HepG2 (cell line): ENCODE data around the gene BAZ2A. TPM values are rescaled to one million over a fixed set of nuclear protein-coding genes. Genes with fewer than 3 reads are reported as not detected.
A peak's percentile ranks its signal among the peaks of the same experiment; 100 is the strongest.

Experiments
- ATAC-seq: fragments of 200-7000 bp; cut with Tn5 transposase; 3 replicates; pipeline ENCODE4 v1.9.1; 2020; ENCODE audit warnings: mild to moderate bottlenecking, moderate library complexity
- BruUV-seq: library from RNA; stranded (reverse); fragments of 400-500 nt; replicated peaks from 2 replicates; lab custom pipeline; 2021; lab: Mats Ljungman, UMichigan
- CTCF ChIA-PET: fragments of 300-600 bp; formaldehyde crosslinking; extraction: SDS; loops from one replicate; lab custom pipeline; 2021; ENCODE audit warnings: low total read pairs, inconsistent platforms, low intra/inter-chr PET ratio; lab: Yijun Ruan, JAX
- POLR2A ChIA-PET: fragments of 350-600 bp; sonication (Branson Sonifier 250); formaldehyde crosslinking; loops from one replicate; lab custom pipeline; 2020; ENCODE audit warnings: antibody characterized with exemption, inconsistent platforms; lab: Yijun Ruan, JAX
- DNase-seq: peaks from one replicate; pipeline ENCODE4 v3.0.0-alpha.2; 2015; ENCODE audit warnings: low spot score
- FAIRE-seq: peaks from 3 replicates; lab custom pipeline; 2011; peaks lifted over from hg19 to GRCh38; lab: Jason Lieb, UNC
- H2AFZ ChIP-seq: one replicate; pipeline ENCODE4 v1.6.1; 2011; ENCODE audit warnings: low read length, inconsistent platforms
- H3K27ac ChIP-seq: fragments of 300-600 bp; 3 replicates; pipeline ENCODE4 v1.8.0; 2011; ENCODE audit warnings: mixed run types, mild to moderate bottlenecking, mixed read lengths, low read length, inconsistent platforms; ENCODE audit not compliant: insufficient read depth; ENCODE audit errors: extremely low read length
- H3K27me3 ChIP-seq, 2 experiments: fragments of 200-600 bp in 1 of 2; 2 replicates in 1 of 2; 3 replicates in 1 of 2; pipeline versions ENCODE4 v1.6.0 to v1.8.0; 2011; ENCODE audit warnings: low read length in 2 of 2, mild to moderate bottlenecking in 2 of 2, moderate library complexity in 2 of 2, inconsistent platforms in 1 of 2; ENCODE audit not compliant: insufficient read depth in 2 of 2, control insufficient read depth in 1 of 2
- H3K36me3 ChIP-seq, 2 experiments: fragments of 200-600 bp in 1 of 2; replicated peaks in 1 of 2; 2 replicates in 1 of 2; 3 replicates in 1 of 2; pipeline versions ENCODE4 v1.5.1 to v1.8.0; 2011; ENCODE audit warnings: low read length in 2 of 2, inconsistent platforms in 1 of 2; ENCODE audit not compliant: insufficient read depth in 2 of 2, control insufficient read depth in 1 of 2
- H3K4me1 ChIP-seq: 2 replicates; pipeline ENCODE4 v1.5.1; 2012; ENCODE audit warnings: low read length, inconsistent platforms; ENCODE audit not compliant: insufficient read depth
- H3K4me2 ChIP-seq: 2 replicates; pipeline ENCODE4 v1.6.0; 2011; ENCODE audit warnings: low read depth, low read length, inconsistent platforms
- H3K4me3 ChIP-seq, 3 experiments: fragments of 200-600 bp in 1 of 3; sonication (generic), shearing (Covaris generic) in 1 of 3; replicated peaks in 1 of 3; 2 replicates each; pipeline ENCODE4 v1.5.1; 2011 to 2016; ENCODE audit warnings: low read length in 3 of 3, inconsistent platforms in 2 of 3, low read depth in 2 of 3, mild to moderate bottlenecking in 2 of 3, control low read depth in 1 of 3, mixed read lengths in 1 of 3; ENCODE audit not compliant: insufficient read depth in 1 of 3
- H3K79me2 ChIP-seq: one replicate; pipeline ENCODE4 v1.6.1; 2011; ENCODE audit warnings: low read length, inconsistent platforms; ENCODE audit not compliant: insufficient read depth
- H3K9ac ChIP-seq: 2 replicates; pipeline ENCODE4 v1.6.0; 2011; ENCODE audit warnings: mild to moderate bottlenecking, low read depth, low read length, inconsistent platforms; ENCODE audit not compliant: insufficient read depth
- H3K9me3 ChIP-seq: 2 replicates; pipeline ENCODE4 v1.5.1; 2012; ENCODE audit warnings: mild to moderate bottlenecking, low read length
- H4K20me1 ChIP-seq: 2 replicates; pipeline ENCODE4 v1.6.0; 2011; ENCODE audit warnings: inconsistent platforms, mild to moderate bottlenecking, low read length, moderate library complexity; ENCODE audit not compliant: insufficient read depth
- NR3C1 ChIP-seq: sonication (generic); formaldehyde crosslinking; IDR thresholded peaks from 2 replicates; pipeline ENCODE4 v1.4.0; 2020; ENCODE audit warnings: missing genetic modification reagents
- TEAD2 ChIP-seq: sonication (generic); formaldehyde crosslinking; IDR thresholded peaks from 2 replicates; pipeline ENCODE4 v1.9.0; 2021; ENCODE audit warnings: missing genetic modification reagents
- ZNF350 ChIP-seq: sonication (generic); formaldehyde crosslinking; IDR thresholded peaks from 2 replicates; pipeline ENCODE4 v1.4.0; 2020; ENCODE audit warnings: mild to moderate bottlenecking, low read depth, missing genetic modification reagents, borderline replicate concordance
- WGBS: methylation state at CpG from one replicate; pipeline ENCODE4 v1.1.6; 2017; ENCODE audit warnings: low lambda C conversion rate; 5-methylcytosine and 5-hydroxymethylcytosine counted together
- in situ Hi-C: cut with HindIII; loops from 2 replicates; pipeline ENCODE4 v1.10.0; 2017; ENCODE audit warnings: low pct_unique_long_range_greater_than_20kb; ENCODE audit not compliant: extremely low pct_ligation_motif_present
- intact Hi-C: fragments of 100-400 bp; cut with micrococcal nuclease; formaldehyde crosslinking; loops from one replicate; pipeline ENCODE4 v1.10.0; 2022; ENCODE audit not compliant: unreplicated experiment
- polyA plus RNA-seq, 8 experiments: library from polyadenylated mRNA; depleted of rRNA in 3 of 8; stranded (reverse) in 7 of 8; unstranded in 1 of 8; fragments of >200 nt; fragmentation: Illumina TruSeq in 4 of 8; extraction: Trizol in 4 of 8; gene quantifications; 2 replicates each; pipeline versions ENCODE4 v1.2.1 to v1.2.3, GENCODE V29; 2011 to 2016; ENCODE audit warnings: low read depth in 4 of 8, missing spikeins in 1 of 8, mixed read lengths in 1 of 8; ENCODE audit not compliant: insufficient read depth in 1 of 8
- total RNA-seq, 5 experiments: library from RNA; depleted of rRNA; stranded (reverse); fragments of >200 nt; fragmentation: Illumina TruSeq; extraction: Trizol; gene quantifications; 2 replicates each; pipeline ENCODE4 v1.2.3, GENCODE V29; 2016; ENCODE audit warnings: low read depth in 1 of 5
- TF ChIP-seq, protein P1 (sequence below): sonication (generic); formaldehyde crosslinking; IDR thresholded peaks from 2 replicates; pipeline ENCODE4 v1.4.0; 2020; ENCODE audit warnings: missing genetic modification reagents
- TF ChIP-seq, protein P2 (sequence below): sonication (generic); formaldehyde crosslinking; IDR thresholded peaks from 2 replicates; pipeline ENCODE4 v1.5.0; 2020; ENCODE audit warnings: missing genetic modification reagents

Gene BAZ2A
- total and polyA plus RNA-seq, 2 of the 13 experiments (the other 11 are each of a cell fraction or from before 2014, with no cell fraction given), result 21.8 to 73.5 TPM

DNA sequence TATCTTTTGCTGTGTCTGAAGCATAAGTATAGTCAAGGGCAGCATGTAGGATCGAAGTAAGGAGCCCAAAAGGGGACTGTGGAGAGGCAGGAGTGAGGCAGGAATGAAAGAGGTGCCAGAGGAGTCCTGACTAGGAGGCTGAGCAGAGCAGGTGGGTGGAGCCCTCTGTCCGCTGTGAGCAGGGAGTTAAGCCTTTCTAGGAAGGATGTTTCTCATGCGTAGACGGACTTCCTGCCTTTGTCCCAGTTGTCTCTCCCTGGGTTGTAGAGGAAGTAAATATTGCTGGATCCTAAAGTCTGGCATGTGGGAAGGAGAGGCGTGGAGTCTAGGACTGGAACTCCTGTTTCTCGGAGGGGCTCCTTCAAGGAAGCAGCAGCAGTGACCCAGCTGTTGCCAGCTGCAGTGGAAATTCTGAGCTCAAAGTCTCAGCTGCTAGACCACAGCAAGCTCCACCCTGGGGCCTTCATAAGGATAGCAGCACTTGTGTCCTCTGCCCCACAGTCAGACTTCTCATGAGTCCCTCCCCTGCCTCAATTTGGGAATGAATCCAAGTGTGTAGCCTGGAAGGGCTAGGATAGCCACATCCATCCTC, 64.5 kb downstream of the BAZ2A start (continued):
- TF ChIP-seq, protein P1, sequence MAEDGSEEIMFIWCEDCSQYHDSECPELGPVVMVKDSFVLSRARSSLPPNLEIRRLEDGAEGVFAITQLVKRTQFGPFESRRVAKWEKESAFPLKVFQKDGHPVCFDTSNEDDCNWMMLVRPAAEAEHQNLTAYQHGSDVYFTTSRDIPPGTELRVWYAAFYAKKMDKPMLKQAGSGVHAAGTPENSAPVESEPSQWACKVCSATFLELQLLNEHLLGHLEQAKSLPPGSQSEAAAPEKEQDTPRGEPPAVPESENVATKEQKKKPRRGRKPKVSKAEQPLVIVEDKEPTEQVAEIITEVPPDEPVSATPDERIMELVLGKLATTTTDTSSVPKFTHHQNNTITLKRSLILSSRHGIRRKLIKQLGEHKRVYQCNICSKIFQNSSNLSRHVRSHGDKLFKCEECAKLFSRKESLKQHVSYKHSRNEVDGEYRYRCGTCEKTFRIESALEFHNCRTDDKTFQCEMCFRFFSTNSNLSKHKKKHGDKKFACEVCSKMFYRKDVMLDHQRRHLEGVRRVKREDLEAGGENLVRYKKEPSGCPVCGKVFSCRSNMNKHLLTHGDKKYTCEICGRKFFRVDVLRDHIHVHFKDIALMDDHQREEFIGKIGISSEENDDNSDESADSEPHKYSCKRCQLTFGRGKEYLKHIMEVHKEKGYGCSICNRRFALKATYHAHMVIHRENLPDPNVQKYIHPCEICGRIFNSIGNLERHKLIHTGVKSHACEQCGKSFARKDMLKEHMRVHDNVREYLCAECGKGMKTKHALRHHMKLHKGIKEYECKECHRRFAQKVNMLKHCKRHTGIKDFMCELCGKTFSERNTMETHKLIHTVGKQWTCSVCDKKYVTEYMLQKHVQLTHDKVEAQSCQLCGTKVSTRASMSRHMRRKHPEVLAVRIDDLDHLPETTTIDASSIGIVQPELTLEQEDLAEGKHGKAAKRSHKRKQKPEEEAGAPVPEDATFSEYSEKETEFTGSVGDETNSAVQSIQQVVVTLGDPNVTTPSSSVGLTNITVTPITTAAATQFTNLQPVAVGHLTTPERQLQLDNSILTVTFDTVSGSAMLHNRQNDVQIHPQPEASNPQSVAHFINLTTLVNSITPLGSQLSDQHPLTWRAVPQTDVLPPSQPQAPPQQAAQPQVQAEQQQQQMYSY (CRISPR knock-in tag), result peak; percentile 90
- TF ChIP-seq NR3C1 (CRISPR knock-in tag), result no peak
- peak; percentile 29; the same call in 1 of the 2 replicates for TF ChIP-seq ZNF350
- TF ChIP-seq TEAD2 (CRISPR knock-in tag), result 0 out of 2 replicates have a peak, but pooled peaks have one; percentile 43

DNA sequence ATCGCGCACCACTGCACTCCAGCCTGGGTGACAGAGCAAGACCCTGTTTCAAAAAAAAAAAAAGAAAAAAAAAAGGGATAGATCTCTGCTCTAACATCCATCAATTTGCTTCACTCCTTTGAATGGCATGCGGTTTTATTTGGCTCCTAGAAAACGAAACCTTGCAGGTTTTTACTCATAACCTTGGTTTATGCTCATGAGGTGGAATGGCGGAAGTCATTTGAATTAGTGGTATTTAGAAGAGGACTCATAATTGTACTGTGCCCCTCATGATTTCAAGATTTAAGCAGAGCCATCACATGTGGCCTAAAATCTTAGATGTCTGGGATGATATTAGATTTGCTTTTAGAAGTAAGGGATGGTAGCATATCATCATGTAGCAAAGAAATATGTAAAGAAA, 79.1 kb downstream of the BAZ2A start:
- ATAC-seq (no peak), DNase-seq (no peak), FAIRE-seq (no peak)
- no peak overlapping the region for H3K4me3 ChIP-seq
- H3K27me3 ChIP-seq, result no peaks in the 10 kb centered on the region
- ChIA-PET CTCF (no interaction called here), POLR2A (no interaction called here)
- BruUV-seq, result no TSS peak
- H3K79me2 ChIP-seq, result no peaks in the 10 kb centered on the region
- intact Hi-C loops (no loop called here), in situ Hi-C loops (no loop called here)
- H2AFZ ChIP-seq, result no peak overlapping the region
- H3K4me2 ChIP-seq, result no peak overlapping the region
- no peak overlapping the region for H3K27ac ChIP-seq
- no peaks in the 10 kb centered on the region for H3K36me3 ChIP-seq
- no peaks in the 10 kb centered on the region for H3K4me1 ChIP-seq
- no peak overlapping the region for H3K9ac ChIP-seq
- no peaks in the 10 kb centered on the region for H3K9me3 ChIP-seq
- 80% methylated on average over 5 of the region's 5 CpGs for WGBS
- H4K20me1 ChIP-seq, result no peaks in the 10 kb centered on the region
- TF ChIP-seq, protein P2, sequence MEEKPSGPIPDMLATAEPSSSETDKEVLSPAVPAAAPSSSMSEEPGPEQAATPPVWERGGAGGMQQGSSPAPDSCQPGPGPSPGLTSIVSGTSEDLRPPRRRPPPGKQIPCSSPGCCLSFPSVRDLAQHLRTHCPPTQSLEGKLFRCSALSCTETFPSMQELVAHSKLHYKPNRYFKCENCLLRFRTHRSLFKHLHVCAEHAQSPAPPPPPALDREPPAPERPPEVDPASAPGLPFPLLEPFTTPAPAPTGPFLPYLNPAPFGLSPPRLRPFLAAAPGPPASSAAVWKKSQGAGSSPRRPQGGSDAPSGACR (CRISPR knock-in tag), result no peak
